DMS 273 (cell line): Measurements from ENCODE around the gene PDE6G.
"Not testable (repeated sequence)": the region's sequence is repeated elsewhere in the genome, so short reads cannot be mapped to it uniquely, and the experiment has no call there.

Experiments
- DNase-seq: peaks from one replicate; lab custom pipeline; 2025; ENCODE audit not compliant: unreplicated experiment; lab: John Stamatoyannopoulos, UW

The PDE6G gene

GRCh38 chr17:81636505-81637288, 19.6 kb downstream of the PDE6G start, which contains the start of the genes NPLOC4 and TSPAN10:
Gene NPLOC4, minus strand, starts transcription at chr17:81637112. Its CDS starts 182 bp downstream, at chr17:81636930.
Gene TSPAN10, plus strand, starts transcription at chr17:81637196. Its CDS starts 5,217 bp downstream, at chr17:81642413.
- DNase-seq, result peak; percentile 95

GRCh38 chr17:81635973-81636504, 20.3 kb downstream of the PDE6G start:
- peak; percentile 75 for DNase-seq

GRCh38 chr17:81635431-81635830, 20.9 kb downstream of the PDE6G start:
- no peak for DNase-seq

GRCh38 chr17:81631482-81631881, 24.9 kb downstream of the PDE6G start:
- DNase-seq, result no peak

GRCh38 chr17:81630274-81630673, 26.1 kb downstream of the PDE6G start:
- no peak for DNase-seq

GRCh38 chr17:81621494-81622130, 34.7 kb downstream of the PDE6G start:
- DNase-seq, result no peak

GRCh38 chr17:81618307-81618706, 38.0 kb downstream of the PDE6G start:
- not testable (repeated sequence) for DNase-seq

GRCh38 chr17:81616877-81617276, 39.5 kb downstream of the PDE6G start:
- no peak for DNase-seq

- no peak for DNase-seq
These were observed 40.9 kb downstream of the PDE6G start for GRCh38 chr17:81615401-81615930.

- no peak for DNase-seq
These were observed 44.0 kb downstream of the PDE6G start for GRCh38 chr17:81612172-81612970.

- no peak for DNase-seq
These were observed 46.6 kb downstream of the PDE6G start for GRCh38 chr17:81609541-81610311.

GRCh38 chr17:81608605-81609004, 47.7 kb downstream of the PDE6G start:
- DNase-seq, result no peak

GRCh38 chr17:81608082-81608481, 48.3 kb downstream of the PDE6G start:
- no peak for DNase-seq

- DNase-seq, result no peak
These were observed 48.9 kb downstream of the PDE6G start for GRCh38 chr17:81607431-81607830.

- no peak for DNase-seq
These were observed 52.3 kb downstream of the PDE6G start for GRCh38 chr17:81603846-81604610.

GRCh38 chr17:81601525-81602120, 54.7 kb downstream of the PDE6G start:
- DNase-seq, result peak; percentile 82
